ENCODE results near the gene RASD2.

Gene RASD2

GRCh38 chr22:35582218-35582860, 41.7 kb downstream of the RASD2 start:
- no peak for DNase-seq (ENCODE audit: low read depth in 3 of 3, low spot score in 1 of 3)

DNA sequence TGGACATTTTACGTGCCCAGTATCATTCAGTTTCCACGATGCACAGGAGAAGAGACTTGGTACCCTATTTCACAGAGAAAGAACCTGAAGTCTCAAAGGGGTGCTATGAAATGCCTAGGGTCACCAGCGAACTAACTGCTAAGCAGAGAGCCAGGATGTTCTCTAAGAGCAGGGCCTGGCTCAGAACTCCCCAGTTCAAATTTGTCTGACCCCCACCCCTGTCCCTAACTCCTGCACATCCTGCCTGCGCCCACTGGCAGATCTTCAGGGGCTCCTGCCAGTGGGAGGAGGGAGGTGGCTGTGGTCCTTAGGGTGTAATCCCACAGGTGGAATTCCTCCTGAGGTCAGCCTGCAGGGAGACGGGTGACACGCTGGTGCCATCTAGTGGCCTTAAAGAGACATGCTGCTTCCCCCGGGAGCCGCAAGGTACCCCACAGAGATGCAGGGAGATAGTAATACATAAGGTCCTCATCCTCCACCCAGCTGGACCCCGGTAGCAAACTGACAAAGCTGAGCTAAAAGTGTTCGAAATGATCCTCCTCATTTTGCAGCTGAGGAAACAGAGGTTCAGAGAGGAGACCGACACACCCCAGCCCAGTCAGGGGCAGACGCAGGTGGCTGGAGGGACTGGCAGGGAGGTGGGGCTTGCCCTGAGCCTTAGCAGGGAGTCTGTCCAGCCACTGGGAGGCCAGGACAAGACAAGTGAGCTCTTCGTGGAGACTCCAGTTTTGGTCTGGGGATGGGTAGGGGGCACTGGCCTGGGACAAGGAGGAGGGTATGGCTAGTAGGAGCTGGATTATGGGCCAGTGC, 42.4 kb downstream of the RASD2 start:
- peak; percentile 5 to 29 (median 18) for DNase-seq (ENCODE audit: low read depth in 3 of 3, low spot score in 1 of 3)

DNA sequence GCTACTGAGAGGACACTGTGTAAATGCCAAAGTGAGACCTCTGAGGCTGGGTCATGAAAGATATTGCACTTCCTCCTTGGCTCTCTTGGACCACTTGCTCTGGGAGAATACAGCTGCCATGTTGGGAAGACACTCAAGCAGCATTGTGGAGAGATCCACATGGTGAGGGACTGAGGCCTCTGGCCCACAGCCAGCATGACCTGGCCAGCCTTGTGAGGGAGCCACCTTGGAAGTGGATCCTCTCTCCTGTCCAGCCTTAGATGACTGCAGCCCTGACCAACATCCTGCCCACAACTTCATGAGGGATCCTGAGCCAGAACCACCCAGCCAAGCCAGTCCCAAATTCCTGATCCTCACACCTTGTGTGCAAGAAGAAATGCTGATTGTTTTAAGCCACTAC, 46.1 kb downstream of the RASD2 start:
- no peak for DNase-seq (ENCODE audit: low read depth in 3 of 3, low spot score in 1 of 3)

DNA sequence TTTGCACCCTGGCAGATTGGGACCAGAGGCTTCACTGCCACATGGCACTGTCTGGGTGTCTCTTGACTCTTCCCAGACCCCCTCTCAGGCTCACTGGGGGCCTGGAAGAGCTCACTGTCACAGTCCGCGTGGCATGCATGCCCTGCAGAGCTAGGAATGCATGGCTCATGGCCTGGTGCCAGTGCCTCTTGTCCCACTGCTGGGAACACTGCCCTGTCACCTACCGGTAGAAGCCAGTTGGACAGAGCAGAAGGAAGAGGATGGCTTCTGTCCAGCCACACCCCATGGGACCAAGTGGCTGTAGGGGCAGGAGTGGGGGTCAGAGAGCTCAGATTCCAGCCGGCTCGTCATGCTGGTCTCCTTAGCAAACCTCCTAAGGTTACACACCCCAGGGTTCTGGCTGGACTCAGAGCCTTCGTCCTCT, 46.8 kb downstream of the RASD2 start:
- no peak for DNase-seq (ENCODE audit: low read depth in 3 of 3, low spot score in 1 of 3)

DNA sequence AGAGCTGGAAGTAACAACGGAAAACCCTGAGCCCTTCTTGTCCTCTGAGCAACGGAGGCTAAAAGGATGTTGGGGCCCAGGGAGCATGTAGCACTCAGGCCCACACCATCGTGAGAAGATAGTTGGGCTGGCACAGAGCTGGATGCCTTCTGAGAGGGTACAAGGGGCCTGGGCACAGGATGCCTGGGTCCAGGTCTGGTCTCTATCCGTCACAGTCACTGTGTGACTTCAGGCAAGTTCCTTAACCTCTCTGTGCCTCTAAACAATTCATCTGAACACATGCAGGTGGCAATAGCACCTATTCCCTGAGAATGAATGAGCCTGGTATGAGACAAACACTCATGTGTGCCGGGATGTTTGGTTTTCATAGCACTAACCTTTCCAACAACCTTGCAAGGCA, 47.3 kb downstream of the RASD2 start:
- no peak for DNase-seq (ENCODE audit: low read depth in 3 of 3, low spot score in 1 of 3)

DNA sequence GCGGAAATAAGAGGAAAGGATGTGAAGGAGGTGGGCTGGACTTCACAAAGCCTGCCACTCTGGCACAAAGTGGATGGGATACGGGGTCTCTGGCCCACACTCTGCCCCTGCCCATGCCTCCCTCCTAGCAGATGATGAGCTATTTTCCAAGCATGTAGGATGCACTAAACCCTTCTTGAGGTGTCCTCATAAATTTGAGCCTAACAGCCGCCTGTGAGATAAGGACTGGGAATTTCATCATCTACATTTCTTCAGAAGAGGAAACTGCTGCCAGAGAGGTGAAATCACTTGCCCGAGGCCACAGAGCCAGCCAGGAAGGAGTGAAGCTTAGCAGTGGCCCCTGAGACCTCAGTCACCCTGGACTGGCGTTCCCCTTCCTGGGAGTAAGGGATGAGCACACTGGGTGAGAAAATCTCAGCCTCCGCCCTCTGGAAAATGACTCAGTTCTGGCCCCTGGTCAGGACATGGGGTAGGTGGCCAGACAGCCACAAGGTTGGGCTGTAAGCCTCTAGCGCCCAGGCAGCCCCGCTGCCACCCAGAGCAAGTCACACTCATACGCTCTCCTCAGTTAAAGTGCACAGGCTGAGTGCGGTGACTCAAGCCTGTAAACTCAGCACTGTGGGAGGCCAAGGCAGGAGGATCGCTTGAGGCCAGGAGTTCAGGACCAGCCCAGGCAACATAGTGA, 48.6 kb downstream of the RASD2 start:
- DNase-seq (ENCODE audit: low read depth in 3 of 3, low spot score in 1 of 3), result no peak

GRCh38 chr22:35589756-35590093, 49.1 kb downstream of the RASD2 start:
- DNase-seq (ENCODE audit: low read depth in 3 of 3, low spot score in 1 of 3), result no peak

DNA sequence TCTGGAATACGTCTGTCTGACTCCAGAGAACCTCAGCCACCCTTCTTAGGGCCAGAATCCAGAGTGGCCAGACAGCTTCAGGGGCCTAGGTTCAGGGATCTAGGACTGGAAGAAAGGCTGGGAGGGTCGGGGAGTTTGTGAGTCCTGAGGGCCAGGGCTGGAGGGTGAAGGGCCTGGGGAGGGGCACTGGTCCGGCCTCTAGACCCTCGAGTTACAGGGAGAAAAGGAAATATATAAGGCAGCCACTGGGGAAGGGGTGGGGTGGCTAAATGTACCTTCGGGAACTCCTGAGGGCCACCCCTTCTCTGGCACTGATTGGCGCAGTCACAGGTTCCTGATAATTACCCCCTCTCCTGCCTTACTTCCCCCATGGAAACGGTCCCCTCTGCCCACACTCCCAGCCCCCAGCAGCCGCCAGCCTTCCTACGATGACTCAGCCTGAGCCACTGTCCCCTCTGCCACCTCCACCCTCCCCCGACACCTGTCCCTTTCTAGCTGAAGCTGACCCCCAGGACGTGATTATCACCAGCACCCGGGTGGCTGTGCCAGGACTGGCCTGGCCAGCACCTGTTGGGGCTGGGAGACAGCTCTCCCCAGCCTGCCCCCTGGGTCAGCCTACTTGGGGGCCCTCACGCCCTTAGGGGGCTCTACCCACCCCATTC, 50.1 kb downstream of the RASD2 start:
- DNase-seq (ENCODE audit: low read depth in 3 of 3, low spot score in 1 of 3), result no peak

GRCh38 chr22:35591714-35592417, 51.2 kb downstream of the RASD2 start:
- no peak for DNase-seq (ENCODE audit: low read depth in 3 of 3, low spot score in 1 of 3)

- no peak for DNase-seq (ENCODE audit: low read depth in 3 of 3, low spot score in 1 of 3)
Observed at GRCh38 chr22:35592418-35592967, 51.9 kb downstream of the RASD2 start.

- no peak for DNase-seq (ENCODE audit: low read depth in 3 of 3, low spot score in 1 of 3)
Observed at GRCh38 chr22:35593071-35593890, 52.6 kb downstream of the RASD2 start.

DNA sequence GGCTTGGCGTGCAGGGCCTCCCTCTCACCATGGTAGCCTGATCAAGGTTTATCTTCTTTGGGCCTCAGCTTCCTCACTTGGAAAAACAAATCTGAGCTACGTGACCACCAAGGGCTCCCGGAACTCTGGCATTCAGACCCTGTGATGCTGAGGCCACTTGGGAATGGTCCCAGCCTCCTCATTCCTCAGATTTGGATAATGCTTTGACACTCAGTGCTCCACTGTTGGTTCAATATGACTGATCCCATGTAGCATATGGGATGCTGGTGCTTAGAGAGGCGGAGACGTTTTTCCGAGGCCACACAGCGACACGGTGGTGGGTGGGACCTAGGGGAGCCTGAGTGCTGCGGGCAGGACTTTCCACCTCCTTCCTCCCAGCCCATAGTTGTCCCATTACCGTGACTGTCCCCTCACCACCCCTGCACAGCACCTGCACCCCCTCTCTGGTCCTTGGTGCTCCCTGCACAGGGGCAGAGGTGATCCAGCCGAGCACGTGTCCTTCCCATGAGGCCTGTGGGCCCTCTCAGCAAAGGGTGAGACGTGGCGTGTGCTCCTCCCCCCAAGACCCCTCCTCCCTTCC, 53.4 kb downstream of the RASD2 start:
- no peak for DNase-seq (ENCODE audit: low read depth in 3 of 3, low spot score in 1 of 3)

- no peak for DNase-seq (ENCODE audit: low read depth in 3 of 3, low spot score in 1 of 3)
Observed at GRCh38 chr22:35594686-35595085, 54.1 kb downstream of the RASD2 start.

DNA sequence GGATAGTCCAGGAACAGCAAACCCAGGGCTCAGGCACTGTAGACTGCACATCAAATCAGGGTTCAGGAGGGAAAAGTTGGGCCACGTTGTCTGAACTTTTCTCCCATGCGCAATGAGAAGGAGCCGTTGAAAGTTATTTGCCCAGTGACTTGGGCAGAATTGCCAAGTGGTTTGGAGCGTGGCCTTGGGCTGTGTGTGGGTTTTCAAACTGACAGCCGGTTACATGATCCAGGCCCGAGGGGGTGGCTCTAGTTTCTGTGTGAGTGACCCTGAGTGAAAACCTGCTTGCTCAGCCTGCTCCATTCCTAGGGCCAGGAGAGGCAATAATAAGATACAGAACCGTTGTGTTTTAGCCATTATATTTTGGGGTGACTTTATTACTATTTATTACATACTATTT, 56.2 kb downstream of the RASD2 start:
- no peak for DNase-seq (ENCODE audit: low read depth in 3 of 3, low spot score in 1 of 3)

- no peak for DNase-seq (ENCODE audit: low read depth in 3 of 3, low spot score in 1 of 3)
Observed at GRCh38 chr22:35597692-35598395, 57.2 kb downstream of the RASD2 start.

GRCh38 chr22:35598396-35598710, 57.7 kb downstream of the RASD2 start:
- no peak for DNase-seq (ENCODE audit: low read depth in 3 of 3, low spot score in 1 of 3)

GRCh38 chr22:35599364-35599763, 58.7 kb downstream of the RASD2 start:
- no peak for DNase-seq (ENCODE audit: low read depth in 3 of 3, low spot score in 1 of 3)

DNA sequence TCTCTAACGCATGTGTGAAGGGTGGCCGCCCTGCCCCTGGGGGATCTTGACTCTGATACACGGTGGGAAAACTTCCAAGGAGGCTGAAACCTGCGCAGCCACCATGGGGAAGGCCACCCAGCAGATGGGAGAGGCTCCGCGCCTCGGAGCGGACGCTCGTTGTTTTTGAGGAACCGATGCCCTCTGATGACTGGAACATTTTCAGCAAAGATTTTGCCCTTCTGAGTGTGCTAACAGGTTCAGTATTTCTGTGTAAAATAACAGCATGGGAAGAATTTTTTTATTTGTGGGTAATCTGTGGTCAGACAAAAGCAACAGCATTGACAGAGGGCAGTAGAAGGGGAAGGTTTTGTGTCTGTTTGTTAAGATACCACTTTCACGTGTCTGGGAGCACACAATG, 59.8 kb downstream of the RASD2 start:
- DNase-seq (ENCODE audit: low read depth in 3 of 3, low spot score in 1 of 3), result no peak

DNA sequence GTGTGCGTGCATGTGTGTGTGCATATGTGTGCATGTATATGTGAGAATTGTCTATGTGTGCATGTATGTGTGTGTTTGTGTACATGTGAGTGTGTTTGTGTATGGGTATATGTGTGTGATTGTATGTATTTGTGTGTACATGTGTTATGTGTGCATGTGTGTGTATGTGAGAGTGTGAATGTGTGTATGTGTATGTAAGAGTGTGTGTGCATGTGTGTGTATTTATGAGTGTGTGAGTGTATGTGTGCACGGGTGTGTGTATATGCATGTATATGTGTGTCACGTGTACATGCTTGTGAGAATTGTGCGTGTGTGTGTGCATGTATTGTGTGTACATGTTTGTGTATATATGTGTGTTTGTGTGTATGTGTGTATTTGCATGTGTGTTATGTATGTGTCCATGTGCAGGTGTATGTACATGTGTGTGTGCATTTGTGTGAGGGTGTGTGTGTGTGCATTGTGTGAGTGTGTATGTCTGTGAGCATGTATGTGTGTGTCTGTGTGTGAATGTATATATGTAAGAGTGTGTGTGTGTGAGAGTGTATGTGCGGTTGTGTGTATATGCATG, 60.5 kb downstream of the RASD2 start:
- DNase-seq (ENCODE audit: low read depth in 3 of 3, low spot score in 1 of 3), result no peak

Measured in stimulated activated CD4-positive, alpha-beta T cell treated with anti-CD3 and anti-CD28 coated beads, TNF-alpha, amount 100 ng/mL, for 1 hour (primary cell).